NB4 (cell line): ENCODE measurements around the gene CIC.
"Not testable (repeated sequence)": the region's sequence is repeated elsewhere in the genome, so short reads cannot be mapped to it uniquely, and the experiment has no call there.

Experiments
- DNase-seq: peaks from one replicate; pipeline ENCODE4 v3.0.0; 2010; ENCODE audit warnings: low read depth
- H3K4me3 ChIP-seq: one replicate; pipeline ENCODE4 v1.5.1; 2011; ENCODE audit warnings: mild to moderate bottlenecking, low read depth, low read length, moderate library complexity
- MYC ChIP-seq: IDR thresholded peaks from 2 replicates; pipeline ENCODE4 v1.6.1; 2011; ENCODE audit warnings: low read depth, low read length
- POLR2A ChIP-seq: IDR thresholded peaks from 2 replicates; pipeline ENCODE4 v1.6.1; 2011; ENCODE audit warnings: mild to moderate bottlenecking; ENCODE audit not compliant: insufficient read length; ENCODE audit errors: extremely low read depth
- TF ChIP-seq, protein P1 (sequence below): IDR thresholded peaks from 2 replicates; pipeline ENCODE4 v1.6.1; 2011; ENCODE audit warnings: low read depth, low read length
- TF ChIP-seq, protein P2 (sequence below): IDR thresholded peaks from one replicate; pipeline ENCODE4 v1.5.1; 2012; ENCODE audit warnings: low read depth, low read length

The CIC gene

DNA sequence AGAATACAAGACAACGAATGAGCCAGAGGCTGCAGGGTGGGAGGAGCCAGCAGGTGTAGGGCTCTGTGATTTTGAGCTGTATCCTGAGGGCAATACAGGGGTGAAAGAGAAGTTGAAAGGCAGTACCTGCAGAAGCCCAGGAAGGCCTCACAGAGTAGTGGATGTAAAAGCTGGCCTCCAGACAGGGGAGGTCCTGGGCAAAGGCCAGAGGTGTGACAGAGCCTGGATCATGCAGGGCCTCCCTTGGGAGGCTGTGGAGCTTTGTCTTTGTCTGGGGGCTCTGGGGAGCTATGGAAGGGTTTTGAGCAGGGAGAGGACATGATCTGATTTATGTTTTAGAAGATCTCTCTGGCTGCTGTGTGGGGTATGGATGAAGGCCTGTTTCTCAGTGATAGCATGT lies 59.1 kb downstream of the CIC start:
- DNase-seq = no peak
- H3K4me3 ChIP-seq = no peak overlapping the region
- TF ChIP-seq MYC = no peak
- TF ChIP-seq, protein P1, sequence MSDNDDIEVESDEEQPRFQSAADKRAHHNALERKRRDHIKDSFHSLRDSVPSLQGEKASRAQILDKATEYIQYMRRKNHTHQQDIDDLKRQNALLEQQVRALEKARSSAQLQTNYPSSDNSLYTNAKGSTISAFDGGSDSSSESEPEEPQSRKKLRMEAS = no peak
- no peak for TF ChIP-seq POLR2A
- TF ChIP-seq, protein P2, sequence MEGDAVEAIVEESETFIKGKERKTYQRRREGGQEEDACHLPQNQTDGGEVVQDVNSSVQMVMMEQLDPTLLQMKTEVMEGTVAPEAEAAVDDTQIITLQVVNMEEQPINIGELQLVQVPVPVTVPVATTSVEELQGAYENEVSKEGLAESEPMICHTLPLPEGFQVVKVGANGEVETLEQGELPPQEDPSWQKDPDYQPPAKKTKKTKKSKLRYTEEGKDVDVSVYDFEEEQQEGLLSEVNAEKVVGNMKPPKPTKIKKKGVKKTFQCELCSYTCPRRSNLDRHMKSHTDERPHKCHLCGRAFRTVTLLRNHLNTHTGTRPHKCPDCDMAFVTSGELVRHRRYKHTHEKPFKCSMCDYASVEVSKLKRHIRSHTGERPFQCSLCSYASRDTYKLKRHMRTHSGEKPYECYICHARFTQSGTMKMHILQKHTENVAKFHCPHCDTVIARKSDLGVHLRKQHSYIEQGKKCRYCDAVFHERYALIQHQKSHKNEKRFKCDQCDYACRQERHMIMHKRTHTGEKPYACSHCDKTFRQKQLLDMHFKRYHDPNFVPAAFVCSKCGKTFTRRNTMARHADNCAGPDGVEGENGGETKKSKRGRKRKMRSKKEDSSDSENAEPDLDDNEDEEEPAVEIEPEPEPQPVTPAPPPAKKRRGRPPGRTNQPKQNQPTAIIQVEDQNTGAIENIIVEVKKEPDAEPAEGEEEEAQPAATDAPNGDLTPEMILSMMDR = no peak

DNA sequence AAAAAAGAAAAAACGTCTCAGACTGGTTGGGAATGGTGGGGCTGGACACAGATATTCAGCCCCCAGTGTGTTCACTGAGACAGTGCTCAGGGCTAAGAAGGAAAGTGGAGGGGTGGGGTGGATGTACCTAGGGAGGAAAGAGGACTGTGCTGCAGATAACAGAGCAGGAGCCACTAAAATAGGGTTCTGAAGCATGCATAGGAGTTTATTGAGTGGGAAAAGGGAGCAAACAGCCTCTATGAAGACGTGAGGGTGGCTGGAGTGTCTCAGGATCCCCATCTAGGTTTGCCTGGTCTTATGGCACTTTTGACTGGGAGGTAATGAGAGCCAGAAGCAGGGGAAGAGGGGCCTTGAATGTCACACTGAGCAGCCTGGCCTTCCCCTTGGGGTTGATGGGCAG lies 59.8 kb downstream of the CIC start:
- no peak for DNase-seq

DNA sequence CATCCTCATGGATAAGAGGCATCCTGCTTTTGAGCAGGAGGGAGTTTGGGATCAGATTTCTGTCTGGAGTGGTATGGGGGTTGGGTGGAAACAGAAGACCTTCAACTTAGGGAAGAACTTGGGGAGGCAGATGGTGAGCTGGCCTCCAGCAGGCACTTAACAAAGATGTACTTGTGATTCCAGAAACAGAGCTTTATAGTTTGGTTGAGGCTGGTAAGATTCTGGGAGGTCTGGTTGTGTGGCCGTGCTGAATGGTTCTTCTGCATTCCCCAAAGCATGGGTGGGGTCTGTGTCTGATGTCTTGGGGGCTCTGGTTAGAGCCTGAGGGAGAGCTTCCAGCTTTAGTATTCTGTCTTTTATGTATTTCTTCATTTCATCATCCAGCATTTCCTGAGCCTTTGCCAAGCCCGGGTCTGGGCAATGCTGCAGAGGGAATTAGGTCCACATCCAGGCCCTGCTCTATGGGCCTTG lies 61.2 kb downstream of the CIC start:
- DNase-seq = no peak
- H3K4me3 ChIP-seq = no peak overlapping the region
- no peak for TF ChIP-seq MYC
- TF ChIP-seq, protein P2 = no peak
- no peak for TF ChIP-seq POLR2A
- TF ChIP-seq, protein P1 = no peak

More for the DNA sequence above, 59.8 kb downstream of the CIC start:
- H3K4me3 ChIP-seq = no peak overlapping the region
- TF ChIP-seq, protein P1 = no peak
- TF ChIP-seq, protein P2 = no peak
- no peak for TF ChIP-seq POLR2A
- TF ChIP-seq MYC = no peak

DNA sequence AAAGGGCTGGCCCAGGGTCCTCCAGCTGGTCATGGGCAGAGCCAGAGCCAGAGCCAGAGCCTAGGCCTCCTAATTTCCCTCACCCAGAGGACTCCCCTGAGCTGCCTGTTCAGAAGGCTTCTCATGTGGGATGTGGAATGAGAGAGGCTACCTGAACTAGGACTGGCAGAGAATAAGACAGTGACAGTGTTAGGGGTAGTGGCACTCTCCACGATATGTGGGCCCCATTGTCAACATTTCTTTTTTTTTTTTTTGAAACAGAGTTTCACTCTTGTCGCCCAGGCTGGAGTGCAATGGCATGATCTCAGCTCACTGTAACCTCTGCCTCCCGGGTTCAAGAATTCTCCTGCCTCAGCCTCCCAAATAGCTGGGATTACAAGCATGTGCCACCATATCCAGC lies 62.3 kb downstream of the CIC start:
- not testable (repeated sequence) for DNase-seq, H3K4me3 ChIP-seq

DNA sequence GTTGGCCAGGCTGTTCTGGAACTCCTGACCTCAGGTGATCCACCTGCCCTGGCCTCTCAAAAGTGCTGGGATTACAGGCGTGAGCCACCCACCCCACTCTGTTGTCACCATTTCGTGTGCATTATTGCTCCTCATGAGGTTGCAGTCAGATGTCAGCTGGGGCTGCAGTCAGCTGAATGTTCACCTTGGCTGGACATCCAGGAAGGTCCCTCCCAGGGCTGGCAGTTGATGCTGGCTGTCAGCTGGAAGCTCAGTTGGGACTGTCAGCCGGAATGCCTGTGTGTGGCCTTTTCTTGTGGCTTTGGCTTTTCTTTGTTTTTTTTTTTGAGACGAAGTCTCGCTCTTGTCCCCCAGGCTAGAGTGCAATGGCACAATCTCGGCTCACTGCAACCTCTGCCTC lies 63.0 kb downstream of the CIC start:
- TF ChIP-seq, protein P1 = no peak
- TF ChIP-seq MYC (no peak), POLR2A (no peak)
- TF ChIP-seq, protein P2 = no peak
- H3K4me3 ChIP-seq = no peak overlapping the region
- no peak for DNase-seq

DNA sequence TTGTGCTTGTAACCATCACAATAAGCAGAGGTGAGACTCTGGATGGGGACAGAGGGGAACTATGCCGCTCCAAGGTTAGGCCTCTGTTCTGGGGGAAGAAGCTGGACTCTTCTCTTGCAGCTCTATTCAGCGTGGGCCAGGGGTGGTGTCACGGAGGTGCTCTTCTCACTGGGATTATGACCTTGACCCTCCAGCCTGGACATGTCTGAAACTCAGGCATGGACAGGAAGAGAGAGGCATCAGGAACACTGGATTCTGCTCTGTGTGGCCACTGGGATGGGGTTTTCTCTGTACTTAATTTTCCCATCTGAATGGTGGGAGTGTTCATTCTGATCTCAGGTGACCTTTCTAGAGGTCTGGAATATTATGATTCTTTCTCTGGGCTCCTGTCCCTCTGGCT lies 64.0 kb downstream of the CIC start:
- no peak for DNase-seq
- TF ChIP-seq MYC = no peak
- TF ChIP-seq POLR2A = no peak
- TF ChIP-seq, protein P1 = no peak
- TF ChIP-seq, protein P2 = no peak
- H3K4me3 ChIP-seq = no peak overlapping the region
